ENCODE data around the gene ITGB1.

ITGB1 gene

GRCh38 chr10:32888161-32888927 lies 69.7 kb downstream of the ITGB1 start:
- H3K27ac ChIP-seq = no peak overlapping the region
- H3K27me3 ChIP-seq (ENCODE audit: insufficient read depth, low read depth, severe bottlenecking) = no peaks in the 10 kb centered on the region
- DNase-seq = no peak
- no peak overlapping the region for H3K4me3 ChIP-seq (ENCODE audit: low read depth, low read length)
- H3K36me3 ChIP-seq = no peaks in the 10 kb centered on the region
- TF ChIP-seq CTCF (IDR thresholded peaks at IDR 0.05; ENCODE audit: low read depth, low read length) = no peak
- no peaks in the 10 kb centered on the region for H3K9me3 ChIP-seq (ENCODE audit: severe bottlenecking)

- Histone ChIP-seq H3K27ac (no peak overlapping the region), H3K36me3 (no peaks in the 10 kb centered on the region), H3K4me3 (ENCODE audit: low read depth, low read length) (no peak overlapping the region), H3K27me3 (ENCODE audit: insufficient read depth, low read depth, severe bottlenecking) (no peaks in the 10 kb centered on the region), H3K9me3 (ENCODE audit: severe bottlenecking) (no peaks in the 10 kb centered on the region)
- TF ChIP-seq CTCF (IDR thresholded peaks at IDR 0.05; ENCODE audit: low read depth, low read length) = no peak
- DNase-seq = no peak
Observed at GRCh38 chr10:32887481-32887880, 70.5 kb downstream of the ITGB1 start.

GRCh38 chr10:32882076-32882475 lies 76.0 kb downstream of the ITGB1 start:
- Histone ChIP-seq H3K27ac (no peak overlapping the region), H3K27me3 (ENCODE audit: insufficient read depth, low read depth, severe bottlenecking) (no peaks in the 10 kb centered on the region), H3K4me3 (ENCODE audit: low read depth, low read length) (no peak overlapping the region), H3K36me3 (no peaks in the 10 kb centered on the region), H3K9me3 (ENCODE audit: severe bottlenecking) (no peaks in the 10 kb centered on the region)
- no peak for TF ChIP-seq CTCF (IDR thresholded peaks at IDR 0.05; ENCODE audit: low read depth, low read length)
- DNase-seq = no peak

GRCh38 chr10:32878646-32879045 lies 79.4 kb downstream of the ITGB1 start:
- Histone ChIP-seq H3K27ac (no peak overlapping the region), H3K9me3 (ENCODE audit: severe bottlenecking) (no peaks in the 10 kb centered on the region), H3K27me3 (ENCODE audit: insufficient read depth, low read depth, severe bottlenecking) (no peaks in the 10 kb centered on the region), H3K36me3 (no peaks in the 10 kb centered on the region), H3K4me3 (ENCODE audit: low read depth, low read length) (no peak overlapping the region)
- TF ChIP-seq CTCF (IDR thresholded peaks at IDR 0.05; ENCODE audit: low read depth, low read length) = no peak
- DNase-seq = no peak

GRCh38 chr10:32877915-32878314 lies 80.1 kb downstream of the ITGB1 start:
- TF ChIP-seq CTCF (IDR thresholded peaks at IDR 0.05; ENCODE audit: low read depth, low read length) = no peak
- Histone ChIP-seq H3K27me3 (ENCODE audit: insufficient read depth, low read depth, severe bottlenecking) (no peaks in the 10 kb centered on the region), H3K9me3 (ENCODE audit: severe bottlenecking) (no peaks in the 10 kb centered on the region), H3K36me3 (no peaks in the 10 kb centered on the region), H3K27ac (no peak overlapping the region), H3K4me3 (ENCODE audit: low read depth, low read length) (no peak overlapping the region)
- DNase-seq = no peak

GRCh38 chr10:32865170-32865569 lies 92.9 kb downstream of the ITGB1 start:
- Histone ChIP-seq H3K27me3 (ENCODE audit: insufficient read depth, low read depth, severe bottlenecking) (no peaks in the 10 kb centered on the region), H3K4me3 (ENCODE audit: low read depth, low read length) (no peak overlapping the region), H3K9me3 (ENCODE audit: severe bottlenecking) (no peaks in the 10 kb centered on the region), H3K27ac (no peak overlapping the region), H3K36me3 (no peaks in the 10 kb centered on the region)
- DNase-seq = no peak
- TF ChIP-seq CTCF (IDR thresholded peaks at IDR 0.05; ENCODE audit: low read depth, low read length) = no peak
